Liver (tissue), 9 donors: ENCODE results near the gene SHC3. TPM values are rescaled to one million over a fixed set of nuclear protein-coding genes. Genes with fewer than 3 reads are reported as not detected.

Source experiments
- DNase-seq: peaks from one replicate; pipeline ENCODE4 v3.0.0-alpha.2; 2017; ENCODE audit warnings: low spot score
- H3K27ac ChIP-seq, 2 donors: one replicate each; pipeline ENCODE4 v1.7.0; 2013; ENCODE audit warnings: inconsistent platforms in 2 of 2, low read length in 2 of 2, control low read depth in 1 of 2, low read depth in 1 of 2, mild to moderate bottlenecking in 1 of 2
- H3K27me3 ChIP-seq, 4 donors: one replicate each; pipeline versions ENCODE4 v1.6.1 to v1.7.0; 2013; ENCODE audit warnings: low read length in 3 of 4, inconsistent platforms in 1 of 4, mild to moderate bottlenecking in 1 of 4, moderate library complexity in 1 of 4; ENCODE audit not compliant: control insufficient read depth in 4 of 4, insufficient read depth in 4 of 4
- H3K36me3 ChIP-seq, 4 donors: one replicate each; pipeline versions ENCODE4 v1.6.1 to v1.7.0; 2013; ENCODE audit warnings: low read length in 3 of 4, mild to moderate bottlenecking in 3 of 4, low read depth in 1 of 4, moderate library complexity in 1 of 4; ENCODE audit not compliant: control insufficient read depth in 4 of 4, insufficient read depth in 3 of 4
- H3K4me1 ChIP-seq, 4 donors: one replicate each; pipeline versions ENCODE4 v1.6.1 to v1.7.0; 2013; ENCODE audit warnings: low read length in 3 of 4, mild to moderate bottlenecking in 3 of 4, moderate library complexity in 1 of 4; ENCODE audit not compliant: control insufficient read depth in 4 of 4, insufficient read depth in 4 of 4
- H3K4me3 ChIP-seq, 3 donors: one replicate each; pipeline versions ENCODE4 v1.6.1 to v1.7.0; 2013; ENCODE audit warnings: low read length in 3 of 3, control low read depth in 1 of 3, low read depth in 1 of 3, mild to moderate bottlenecking in 1 of 3
- H3K9ac ChIP-seq, 2 donors: one replicate each; pipeline ENCODE4 v1.7.0; 2013; ENCODE audit warnings: low read length in 2 of 2, mild to moderate bottlenecking in 2 of 2, moderate library complexity in 2 of 2, control low read depth in 1 of 2, low read depth in 1 of 2
- H3K9me3 ChIP-seq, 4 donors: one replicate each; pipeline versions ENCODE4 v1.6.1 to v1.7.0; 2013; ENCODE audit warnings: low read length in 3 of 4; ENCODE audit not compliant: control insufficient read depth in 4 of 4
- EGR1 ChIP-seq, 2 donors: IDR thresholded peaks; 2 replicates each; pipeline ENCODE4 v1.6.1; 2016 to 2018; ENCODE audit warnings: antibody characterized with exemption in 2 of 2, low read depth in 2 of 2
- FOXA1 ChIP-seq: IDR thresholded peaks from 2 replicates; pipeline ENCODE4 v1.6.1; 2016; ENCODE audit warnings: antibody characterized with exemption
- FOXA2 ChIP-seq: IDR thresholded peaks from 2 replicates; pipeline ENCODE4 v1.6.1; 2016; ENCODE audit warnings: antibody characterized with exemption
- GABPA ChIP-seq, 2 donors: IDR thresholded peaks in 1 of 2; conservative IDR thresholded peaks in 1 of 2; 2 replicates each; pipeline ENCODE4 v1.6.1; 2016; ENCODE audit warnings: antibody characterized with exemption in 2 of 2, mild to moderate bottlenecking in 1 of 2, moderate library complexity in 1 of 2
- HNF4A ChIP-seq, 2 donors: conservative IDR thresholded peaks; 2 replicates each; pipeline ENCODE4 v1.6.1; 2016; ENCODE audit warnings: antibody characterized with exemption in 2 of 2, mild to moderate bottlenecking in 2 of 2
- HNF4G ChIP-seq: IDR thresholded peaks from 2 replicates; pipeline ENCODE4 v1.6.1; 2016; ENCODE audit warnings: antibody characterized with exemption
- JUND ChIP-seq, 2 donors: IDR thresholded peaks; 2 replicates each; pipeline ENCODE4 v1.6.1; 2016; ENCODE audit warnings: antibody characterized with exemption in 2 of 2
- NR2F2 ChIP-seq: IDR thresholded peaks from 2 replicates; pipeline ENCODE4 v1.6.1; 2016; ENCODE audit warnings: antibody characterized with exemption
- RAD21 ChIP-seq, 2 donors: IDR thresholded peaks; 2 replicates each; pipeline ENCODE4 v1.6.1; 2016; ENCODE audit warnings: antibody characterized with exemption in 2 of 2, mild to moderate bottlenecking in 2 of 2
- RXRA ChIP-seq, 2 donors: IDR thresholded peaks; 2 replicates each; pipeline ENCODE4 v1.6.1; 2017 to 2018; ENCODE audit warnings: antibody characterized with exemption in 2 of 2, mild to moderate bottlenecking in 1 of 2
- SP1 ChIP-seq: IDR thresholded peaks from 2 replicates; pipeline ENCODE4 v1.6.1; 2018; ENCODE audit warnings: antibody characterized with exemption, mild to moderate bottlenecking
- TAF1 ChIP-seq: conservative IDR thresholded peaks from 2 replicates; pipeline ENCODE4 v1.6.1; 2016; ENCODE audit warnings: antibody characterized with exemption, mild to moderate bottlenecking
- YY1 ChIP-seq: IDR thresholded peaks from 2 replicates; pipeline ENCODE4 v1.6.1; 2016; ENCODE audit warnings: antibody characterized with exemption, mild to moderate bottlenecking
- WGBS: extraction: QIAGEN DNeasy Blood & Tissue Kit; methylation state at CpG from one replicate; pipeline ENCODE4 v1.1.7; 2013; 5-methylcytosine and 5-hydroxymethylcytosine counted together
- polyA plus RNA-seq, 2 donors: library from polyadenylated mRNA; stranded (reverse) in 1 of 2; unstranded in 1 of 2; fragments of 200-250 nt in 1 of 2; fragments of >200 nt in 1 of 2; fragmentation: Nextera tagmentation in 1 of 2; extraction: Ambion mirVana in 1 of 2; gene quantifications; one replicate each; pipeline versions ENCODE4 v1.2.1 to v1.2.3, GENCODE V29; 2013 to 2015
- total RNA-seq, 2 donors: library from RNA; depleted of rRNA; stranded (reverse); fragments of >200 nt; gene quantifications; one replicate each; pipeline ENCODE4 v1.2.3, GENCODE V29; 2014
- TF ChIP-seq, protein P1 (sequence below): fragments of 150-350 bp; IDR thresholded peaks from 2 replicates; pipeline ENCODE4 v1.5.1; 2017; ENCODE audit warnings: improper control_type of control experiment, low read depth, low read length; ENCODE audit not compliant: missing input control
- TF ChIP-seq, protein P2 (sequence below): IDR thresholded peaks from 2 replicates; pipeline ENCODE4 v1.6.1; 2016; ENCODE audit warnings: antibody characterized with exemption
- TF ChIP-seq, protein P3 (sequence below): IDR thresholded peaks from 2 replicates; pipeline ENCODE4 v1.6.1; 2016; ENCODE audit warnings: antibody characterized with exemption, mild to moderate bottlenecking
- TF ChIP-seq, protein P4 (sequence below): IDR thresholded peaks from 2 replicates; pipeline ENCODE4 v1.6.1; 2016; ENCODE audit warnings: antibody characterized with exemption
- TF ChIP-seq, protein P5 (sequence below): IDR thresholded peaks from 2 replicates; pipeline ENCODE4 v1.6.1; 2016; ENCODE audit warnings: antibody characterized with exemption
- donor health status: healthy.
- donor health status: healthy.
- donor health status: healthy.
- donor health status: healthy.
- donor health status: healthy.

Gene SHC3
- total and polyA plus RNA-seq, 4 donors = 0.03 to 0.08 (median 0.04) TPM

DNA sequence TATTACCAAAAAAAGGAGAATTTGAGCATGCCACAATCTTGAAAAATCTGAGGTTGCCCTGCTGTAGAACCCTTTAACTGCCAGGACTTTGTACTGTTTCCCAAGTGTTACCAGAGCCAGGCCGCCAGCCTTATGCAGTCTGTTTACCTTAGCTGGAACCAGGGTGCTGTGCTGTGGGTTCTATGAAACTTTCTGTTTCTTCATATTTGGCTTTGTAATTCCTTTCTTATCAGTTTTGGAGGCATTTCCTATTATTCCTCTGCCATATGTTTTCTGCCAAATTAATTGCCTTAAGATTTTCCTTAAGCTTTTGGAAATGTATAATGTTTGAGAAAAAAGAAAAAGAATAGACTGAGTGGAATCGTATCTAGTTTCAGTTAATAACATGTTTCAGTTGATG, 185.3 kb downstream of the SHC3 start:
- WGBS = 54% methylated on average over 2 of the region's 2 CpGs
- DNase-seq = no peak
- Histone ChIP-seq H3K9ac (no peak overlapping the region), H3K9me3 (no peaks in the 10 kb centered on the region), H3K4me1 (peaks cover 0 to 29% (median 21%) of the 10 kb centered on the region in 4 donors), H3K36me3 (no peaks in the 10 kb centered on the region), H3K27me3 (peaks cover 0 to 5% (median 2%) of the 10 kb centered on the region in 4 donors), H3K4me3 (peak overlapping the region in 1 of 3 donors; percentile 5), H3K27ac (peak overlapping the region; percentile 31 to 42)
- TF ChIP-seq, protein P1, sequence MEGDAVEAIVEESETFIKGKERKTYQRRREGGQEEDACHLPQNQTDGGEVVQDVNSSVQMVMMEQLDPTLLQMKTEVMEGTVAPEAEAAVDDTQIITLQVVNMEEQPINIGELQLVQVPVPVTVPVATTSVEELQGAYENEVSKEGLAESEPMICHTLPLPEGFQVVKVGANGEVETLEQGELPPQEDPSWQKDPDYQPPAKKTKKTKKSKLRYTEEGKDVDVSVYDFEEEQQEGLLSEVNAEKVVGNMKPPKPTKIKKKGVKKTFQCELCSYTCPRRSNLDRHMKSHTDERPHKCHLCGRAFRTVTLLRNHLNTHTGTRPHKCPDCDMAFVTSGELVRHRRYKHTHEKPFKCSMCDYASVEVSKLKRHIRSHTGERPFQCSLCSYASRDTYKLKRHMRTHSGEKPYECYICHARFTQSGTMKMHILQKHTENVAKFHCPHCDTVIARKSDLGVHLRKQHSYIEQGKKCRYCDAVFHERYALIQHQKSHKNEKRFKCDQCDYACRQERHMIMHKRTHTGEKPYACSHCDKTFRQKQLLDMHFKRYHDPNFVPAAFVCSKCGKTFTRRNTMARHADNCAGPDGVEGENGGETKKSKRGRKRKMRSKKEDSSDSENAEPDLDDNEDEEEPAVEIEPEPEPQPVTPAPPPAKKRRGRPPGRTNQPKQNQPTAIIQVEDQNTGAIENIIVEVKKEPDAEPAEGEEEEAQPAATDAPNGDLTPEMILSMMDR = no peak
- TF ChIP-seq NR2F2 = no peak
- TF ChIP-seq, protein P2, sequence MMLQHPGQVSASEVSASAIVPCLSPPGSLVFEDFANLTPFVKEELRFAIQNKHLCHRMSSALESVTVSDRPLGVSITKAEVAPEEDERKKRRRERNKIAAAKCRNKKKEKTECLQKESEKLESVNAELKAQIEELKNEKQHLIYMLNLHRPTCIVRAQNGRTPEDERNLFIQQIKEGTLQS = no peak
- TF ChIP-seq, protein P3, sequence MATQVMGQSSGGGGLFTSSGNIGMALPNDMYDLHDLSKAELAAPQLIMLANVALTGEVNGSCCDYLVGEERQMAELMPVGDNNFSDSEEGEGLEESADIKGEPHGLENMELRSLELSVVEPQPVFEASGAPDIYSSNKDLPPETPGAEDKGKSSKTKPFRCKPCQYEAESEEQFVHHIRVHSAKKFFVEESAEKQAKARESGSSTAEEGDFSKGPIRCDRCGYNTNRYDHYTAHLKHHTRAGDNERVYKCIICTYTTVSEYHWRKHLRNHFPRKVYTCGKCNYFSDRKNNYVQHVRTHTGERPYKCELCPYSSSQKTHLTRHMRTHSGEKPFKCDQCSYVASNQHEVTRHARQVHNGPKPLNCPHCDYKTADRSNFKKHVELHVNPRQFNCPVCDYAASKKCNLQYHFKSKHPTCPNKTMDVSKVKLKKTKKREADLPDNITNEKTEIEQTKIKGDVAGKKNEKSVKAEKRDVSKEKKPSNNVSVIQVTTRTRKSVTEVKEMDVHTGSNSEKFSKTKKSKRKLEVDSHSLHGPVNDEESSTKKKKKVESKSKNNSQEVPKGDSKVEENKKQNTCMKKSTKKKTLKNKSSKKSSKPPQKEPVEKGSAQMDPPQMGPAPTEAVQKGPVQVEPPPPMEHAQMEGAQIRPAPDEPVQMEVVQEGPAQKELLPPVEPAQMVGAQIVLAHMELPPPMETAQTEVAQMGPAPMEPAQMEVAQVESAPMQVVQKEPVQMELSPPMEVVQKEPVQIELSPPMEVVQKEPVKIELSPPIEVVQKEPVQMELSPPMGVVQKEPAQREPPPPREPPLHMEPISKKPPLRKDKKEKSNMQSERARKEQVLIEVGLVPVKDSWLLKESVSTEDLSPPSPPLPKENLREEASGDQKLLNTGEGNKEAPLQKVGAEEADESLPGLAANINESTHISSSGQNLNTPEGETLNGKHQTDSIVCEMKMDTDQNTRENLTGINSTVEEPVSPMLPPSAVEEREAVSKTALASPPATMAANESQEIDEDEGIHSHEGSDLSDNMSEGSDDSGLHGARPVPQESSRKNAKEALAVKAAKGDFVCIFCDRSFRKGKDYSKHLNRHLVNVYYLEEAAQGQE = peak; percentile 23
- TF ChIP-seq HNF4A (conservative IDR thresholded peaks at IDR 0.05) = peak; percentile 85 to 90
- TF ChIP-seq TAF1 = no peak
- TF ChIP-seq GABPA (IDR thresholded peaks at IDR 0.05 in 1 of 2, conservative IDR thresholded peaks at IDR 0.05 in 1 of 2) = no peak
- TF ChIP-seq JUND (IDR thresholded peaks at IDR 0.05) = no peak
- TF ChIP-seq, protein P4, sequence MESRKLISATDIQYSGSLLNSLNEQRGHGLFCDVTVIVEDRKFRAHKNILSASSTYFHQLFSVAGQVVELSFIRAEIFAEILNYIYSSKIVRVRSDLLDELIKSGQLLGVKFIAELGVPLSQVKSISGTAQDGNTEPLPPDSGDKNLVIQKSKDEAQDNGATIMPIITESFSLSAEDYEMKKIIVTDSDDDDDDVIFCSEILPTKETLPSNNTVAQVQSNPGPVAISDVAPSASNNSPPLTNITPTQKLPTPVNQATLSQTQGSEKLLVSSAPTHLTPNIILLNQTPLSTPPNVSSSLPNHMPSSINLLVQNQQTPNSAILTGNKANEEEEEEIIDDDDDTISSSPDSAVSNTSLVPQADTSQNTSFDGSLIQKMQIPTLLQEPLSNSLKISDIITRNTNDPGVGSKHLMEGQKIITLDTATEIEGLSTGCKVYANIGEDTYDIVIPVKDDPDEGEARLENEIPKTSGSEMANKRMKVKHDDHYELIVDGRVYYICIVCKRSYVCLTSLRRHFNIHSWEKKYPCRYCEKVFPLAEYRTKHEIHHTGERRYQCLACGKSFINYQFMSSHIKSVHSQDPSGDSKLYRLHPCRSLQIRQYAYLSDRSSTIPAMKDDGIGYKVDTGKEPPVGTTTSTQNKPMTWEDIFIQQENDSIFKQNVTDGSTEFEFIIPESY = no peak
- peak; percentile 50 for TF ChIP-seq FOXA2
- peak in 1 of 2 donors; percentile 62 for TF ChIP-seq RXRA (IDR thresholded peaks at IDR 0.05)
- TF ChIP-seq FOXA1 = no peak
- TF ChIP-seq HNF4G = peak; percentile 73
- TF ChIP-seq RAD21 (IDR thresholded peaks at IDR 0.05) = peak; percentile 24 to 38
- no peak for TF ChIP-seq EGR1 (IDR thresholded peaks at IDR 0.05; ENCODE audit: low read depth in 2 of 2)
- TF ChIP-seq SP1 = peak; percentile 52
- no peak for TF ChIP-seq YY1
- TF ChIP-seq, protein P5, sequence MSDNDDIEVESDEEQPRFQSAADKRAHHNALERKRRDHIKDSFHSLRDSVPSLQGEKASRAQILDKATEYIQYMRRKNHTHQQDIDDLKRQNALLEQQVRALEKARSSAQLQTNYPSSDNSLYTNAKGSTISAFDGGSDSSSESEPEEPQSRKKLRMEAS = peak; percentile 12
